HG03097 (cell line): Measurements from ENCODE around the gene ABHD5.

Source experiments
- ATAC-seq: cut with Tn5 transposase; IDR thresholded peaks from one replicate; pipeline ENCODE4 v1.9.1; 2021; ENCODE audit not compliant: unreplicated experiment, low FRiP score

The ABHD5 gene

DNA sequence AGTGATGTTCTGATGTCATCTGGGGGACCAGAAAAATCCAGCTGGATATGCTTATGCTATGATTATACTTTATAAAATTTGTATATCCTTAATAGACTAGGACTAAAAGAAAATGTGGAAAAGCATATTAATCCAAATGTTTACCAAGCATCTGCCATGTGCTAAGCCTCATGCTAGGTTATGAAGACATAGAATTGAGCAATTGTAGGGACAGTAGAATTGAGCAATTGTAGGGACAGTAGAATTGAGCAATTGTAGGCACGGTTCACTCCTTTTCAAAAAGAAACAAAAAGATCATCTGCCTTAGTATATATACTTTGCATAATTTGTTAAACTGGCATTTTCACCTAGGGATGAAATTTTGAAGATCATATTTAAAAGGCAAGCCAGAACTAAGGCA is 18.3 kb downstream of the ABHD5 start:
- no peak for ATAC-seq

DNA sequence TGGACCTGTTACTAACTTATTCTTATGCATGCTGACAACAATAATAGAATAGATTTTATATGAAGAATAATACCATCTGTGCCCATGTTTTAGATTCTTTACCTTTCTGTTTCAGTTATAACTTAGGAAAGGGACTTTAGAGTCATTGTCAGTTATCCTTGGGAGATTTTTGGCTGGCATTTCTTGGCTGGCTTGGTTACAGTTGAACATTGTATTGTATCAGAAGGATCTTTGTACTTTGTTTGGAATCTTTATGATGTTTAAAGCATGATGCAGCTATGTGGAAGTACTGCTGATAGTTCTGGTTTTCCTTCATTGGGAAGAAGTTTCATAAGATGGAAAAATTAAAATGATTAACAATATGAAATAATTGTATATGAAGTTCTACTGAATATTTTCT is 19.9 kb downstream of the ABHD5 start:
- no peak for ATAC-seq

DNA sequence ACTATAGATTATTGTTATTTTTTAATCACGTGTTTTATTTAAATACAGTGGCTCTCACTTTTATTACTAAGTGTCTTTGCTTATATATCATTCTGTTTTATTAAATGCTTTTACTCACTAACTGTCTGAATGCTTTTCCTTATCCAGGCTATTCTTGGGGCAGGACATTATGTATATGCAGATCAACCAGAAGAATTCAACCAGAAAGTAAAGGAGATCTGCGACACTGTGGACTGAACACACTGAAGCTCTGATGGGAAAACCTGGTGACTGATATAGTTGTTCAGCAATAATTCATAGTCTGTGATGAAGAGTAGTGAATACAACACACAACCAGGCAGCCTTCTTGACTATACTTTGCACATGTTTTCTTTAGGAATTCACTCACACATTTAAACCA is 27.6 kb downstream of the ABHD5 start:
- ATAC-seq: no peak

GRCh38 chr3:43723121-43723734 is 32.5 kb downstream of the ABHD5 start:
- ATAC-seq: no peak

DNA sequence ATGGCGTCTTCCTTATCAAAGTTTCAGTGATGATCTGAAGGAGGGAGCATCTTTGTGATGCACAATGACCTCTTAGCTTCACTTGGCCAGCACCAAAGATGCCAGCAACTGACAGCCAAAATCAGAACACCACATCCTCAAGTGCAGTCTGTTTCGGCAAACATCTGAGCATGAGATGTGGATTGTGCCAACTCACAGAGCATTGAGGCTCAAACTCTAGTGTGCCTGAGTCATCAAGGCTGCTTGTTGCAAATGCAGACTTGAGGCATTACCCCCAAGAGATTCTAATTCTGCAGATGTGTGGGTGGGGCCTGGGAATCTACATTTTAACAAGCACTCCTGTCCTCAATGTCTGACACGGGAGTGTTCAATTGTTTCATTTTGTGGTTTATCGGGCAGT is 35.8 kb downstream of the ABHD5 start:
- ATAC-seq: no peak

DNA sequence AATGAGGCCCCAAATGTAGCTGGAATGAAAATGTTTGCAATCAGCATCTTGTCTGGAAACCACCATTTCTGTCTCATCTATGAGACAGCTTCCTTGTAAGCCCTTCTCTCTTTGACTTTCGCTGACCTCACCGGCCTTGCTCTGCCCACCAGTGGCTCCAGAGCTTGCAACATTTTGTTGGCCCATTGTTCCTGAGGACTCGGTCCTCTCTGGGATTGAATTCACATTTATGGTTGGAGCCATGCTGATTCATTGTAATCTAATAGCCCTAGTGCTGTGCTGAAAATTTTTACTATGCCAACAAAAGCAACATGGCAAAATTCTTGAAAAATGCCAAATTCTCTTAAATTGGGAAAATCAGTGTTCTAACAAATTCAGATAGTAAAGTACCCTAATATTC is 37.2 kb downstream of the ABHD5 start:
- no peak for ATAC-seq

- no peak for ATAC-seq
Observed at GRCh38 chr3:43728476-43728875, 37.7 kb downstream of the ABHD5 start.

DNA sequence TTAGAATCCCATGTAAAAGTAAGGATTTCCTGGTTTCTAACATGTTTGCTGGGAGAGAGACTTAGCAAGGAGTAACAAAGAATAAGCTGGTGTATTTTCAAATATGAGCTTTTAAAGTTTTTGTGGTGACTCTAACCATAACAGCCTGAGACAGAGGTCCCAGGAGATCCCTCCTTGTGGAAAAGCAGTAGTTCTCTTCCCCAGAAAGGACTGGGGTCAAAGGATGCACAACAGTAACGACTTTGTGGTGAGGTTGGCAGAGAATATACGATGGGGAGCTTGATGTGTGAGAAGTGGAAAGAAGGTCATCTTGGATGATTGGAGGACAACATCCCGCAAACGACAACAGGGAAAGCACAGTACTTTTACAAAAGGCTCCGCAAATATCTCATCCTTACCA is 38.2 kb downstream of the ABHD5 start:
- ATAC-seq: no peak

- ATAC-seq: no peak
Observed at GRCh38 chr3:43729707-43730414, 39.1 kb downstream of the ABHD5 start.

DNA sequence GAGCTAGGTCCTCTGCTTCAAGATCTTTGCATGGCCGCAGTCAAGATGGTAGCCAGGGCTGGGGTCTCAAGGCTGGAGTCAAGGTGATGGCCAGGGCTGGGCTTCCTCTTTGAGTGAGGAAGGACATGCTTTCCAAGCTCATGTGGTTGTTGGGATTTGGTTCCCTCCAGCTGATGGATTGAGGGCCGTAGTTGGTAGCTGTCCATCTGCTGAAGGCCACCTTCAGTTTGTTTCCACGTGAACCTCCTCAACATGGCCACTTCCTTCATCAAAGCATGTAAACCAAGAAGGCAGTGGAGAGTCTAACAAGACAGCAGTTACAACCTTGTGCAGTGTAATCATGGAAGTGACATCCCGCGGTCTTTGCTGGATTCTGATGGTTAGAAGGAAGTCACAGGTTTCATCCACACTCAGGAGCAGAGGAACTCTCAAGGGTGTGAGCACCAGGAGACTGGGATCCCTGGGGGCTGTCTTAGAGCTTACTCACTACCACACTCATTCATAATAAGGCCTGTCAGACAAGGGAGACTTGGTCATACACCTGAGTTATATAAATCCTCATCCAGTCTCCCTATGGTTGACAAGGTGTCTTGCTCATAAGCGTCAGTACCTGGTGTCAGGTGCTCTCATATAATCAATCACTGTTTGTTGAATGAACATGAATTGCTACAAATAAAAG is 42.1 kb downstream of the ABHD5 start:
- ATAC-seq: no peak

- ATAC-seq: no peak
Observed at GRCh38 chr3:43733459-43734384, 43.0 kb downstream of the ABHD5 start.

DNA sequence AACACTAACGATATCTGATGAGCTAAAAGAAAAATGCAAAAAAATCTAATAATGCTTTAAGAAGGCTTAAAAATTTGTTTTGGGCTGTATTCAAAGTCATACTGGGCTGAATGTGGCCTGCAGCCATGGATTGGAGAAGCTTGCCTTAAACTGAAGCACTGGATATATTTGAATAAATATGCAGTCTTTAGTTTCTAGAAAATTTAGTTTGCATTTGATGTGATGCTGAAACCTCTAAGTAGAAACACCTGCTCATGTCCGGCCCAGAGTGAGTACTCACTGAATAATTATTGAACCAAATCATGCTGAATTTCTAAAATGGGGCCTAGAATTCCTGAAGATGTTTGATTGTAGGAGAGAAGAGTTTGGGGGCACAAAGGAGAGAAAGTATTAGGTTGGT is 43.9 kb downstream of the ABHD5 start:
- ATAC-seq: no peak

DNA sequence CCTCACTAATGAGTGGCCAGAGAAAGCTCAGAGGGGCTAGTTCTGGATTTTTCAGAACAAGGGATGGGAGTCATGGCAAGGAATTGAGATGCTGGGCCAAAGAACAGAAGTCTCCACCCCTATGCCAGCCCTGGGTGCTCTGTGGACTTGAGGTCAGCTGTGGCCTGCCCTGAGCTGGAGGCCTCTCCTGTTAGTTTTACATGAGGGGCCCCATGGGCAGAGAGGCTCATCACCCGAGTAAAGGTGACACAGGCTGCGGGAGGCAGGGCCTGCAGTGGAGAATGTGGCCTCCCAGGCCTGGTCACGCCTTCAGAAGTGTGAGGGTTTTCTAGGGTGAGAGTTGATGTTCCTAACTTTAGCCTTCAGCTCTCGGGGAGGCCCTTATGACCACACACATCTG is 44.9 kb downstream of the ABHD5 start:
- no peak for ATAC-seq

- ATAC-seq: no peak
Observed at GRCh38 chr3:43736558-43737440, 46.1 kb downstream of the ABHD5 start.

GRCh38 chr3:43738305-43738704 is 47.6 kb downstream of the ABHD5 start:
- no peak for ATAC-seq

GRCh38 chr3:43742920-43743319 is 52.2 kb downstream of the ABHD5 start:
- no peak for ATAC-seq

- no peak for ATAC-seq
Observed at GRCh38 chr3:43747641-43748040, 56.9 kb downstream of the ABHD5 start.

DNA sequence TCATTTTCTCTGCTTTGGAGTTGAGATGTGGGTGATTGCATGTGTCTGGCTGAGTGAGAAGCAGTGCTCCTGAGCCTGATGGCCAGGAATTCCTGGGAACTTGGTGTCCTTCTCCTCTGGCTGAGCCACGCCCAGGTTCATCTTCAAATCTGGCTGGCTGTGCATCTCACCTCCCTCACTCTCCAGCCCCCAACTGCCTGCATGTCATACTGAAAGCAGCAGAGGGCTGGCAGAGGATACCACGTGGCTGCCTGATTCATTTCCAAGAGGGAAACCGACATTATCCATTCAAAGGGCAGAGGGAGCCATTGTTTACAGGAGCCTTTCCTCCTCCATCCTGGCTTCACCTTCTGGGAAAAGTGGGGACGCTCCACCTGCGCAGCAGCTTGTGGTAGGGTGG is 57.4 kb downstream of the ABHD5 start:
- no peak for ATAC-seq

DNA sequence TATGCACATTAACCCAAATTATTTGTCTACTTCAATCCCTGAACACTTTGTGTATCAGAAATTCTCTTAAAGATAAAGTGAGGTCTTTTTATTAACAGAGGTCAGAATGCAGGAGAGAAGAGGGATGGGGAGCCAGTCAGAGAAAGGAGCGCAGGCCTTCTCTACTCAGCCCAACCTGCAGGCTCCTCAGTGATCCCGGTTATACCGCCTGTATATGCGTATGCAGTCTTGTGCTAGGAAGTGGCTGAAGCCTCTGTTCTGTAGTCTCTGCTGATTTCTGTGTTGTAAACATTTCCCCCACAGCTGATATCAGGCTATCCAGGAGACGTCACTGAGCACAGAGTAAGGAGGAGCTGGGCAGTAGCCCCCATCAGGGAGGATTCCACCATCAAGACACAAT is 57.9 kb downstream of the ABHD5 start:
- ATAC-seq: no peak

DNA sequence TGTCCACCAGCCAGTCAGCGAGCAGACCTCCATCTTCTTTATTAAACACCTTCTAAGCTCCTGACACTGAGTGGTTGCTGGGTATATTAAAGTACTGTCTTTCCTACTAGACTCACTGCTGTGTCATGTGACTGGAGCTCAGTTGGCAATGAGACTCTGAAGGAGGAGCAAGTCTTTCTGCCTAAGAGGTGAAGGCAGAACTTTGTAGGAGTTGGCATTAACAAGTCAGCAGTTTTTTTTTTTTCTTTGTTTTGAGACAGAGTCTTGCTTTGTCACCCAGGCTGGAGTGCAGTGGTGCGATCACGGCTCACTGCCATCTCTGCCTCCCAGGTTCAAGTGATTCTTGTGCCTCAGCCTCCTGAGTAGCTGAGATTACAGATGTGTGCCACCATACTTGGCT is 62.2 kb downstream of the ABHD5 start:
- ATAC-seq: no peak
